GM18867 (cell line): ENCODE results near the gene LPIN3.

Source experiments
- ATAC-seq: cut with Tn5 transposase; IDR thresholded peaks from one replicate; pipeline ENCODE4 v1.9.1; 2021; ENCODE audit warnings: mild to moderate bottlenecking, moderate library complexity; ENCODE audit not compliant: unreplicated experiment

The LPIN3 gene

GRCh38 chr20:41364967-41365765 is 24.5 kb downstream of the LPIN3 start:
- ATAC-seq, result no peak

- no peak for ATAC-seq
Observed at GRCh38 chr20:41365777-41366545, 25.3 kb downstream of the LPIN3 start.

- ATAC-seq, result no peak
Observed at GRCh38 chr20:41366546-41367392, 26.1 kb downstream of the LPIN3 start, which contains the start of gene EMILIN3. Gene EMILIN3 (minus strand): TSS chr20:41366818. CDS start chr20:41366634, 184 bp downstream.

GRCh38 chr20:41367393-41367695 is 26.7 kb downstream of the LPIN3 start:
- ATAC-seq, result no peak

- no peak for ATAC-seq
Observed at GRCh38 chr20:41367956-41368355, 27.3 kb downstream of the LPIN3 start.

GRCh38 chr20:41369673-41370072 is 29.1 kb downstream of the LPIN3 start:
- no peak for ATAC-seq

- no peak for ATAC-seq
Observed at GRCh38 chr20:41370176-41370575, 29.6 kb downstream of the LPIN3 start.

GRCh38 chr20:41371371-41371770 is 30.8 kb downstream of the LPIN3 start:
- no peak for ATAC-seq

GRCh38 chr20:41373251-41373783 is 32.7 kb downstream of the LPIN3 start:
- ATAC-seq, result no peak

- no peak for ATAC-seq
Observed at GRCh38 chr20:41373931-41374920, 33.6 kb downstream of the LPIN3 start.

- no peak for ATAC-seq
Observed at GRCh38 chr20:41375846-41376245, 35.2 kb downstream of the LPIN3 start.

- no peak for ATAC-seq
Observed at GRCh38 chr20:41376349-41376748, 35.7 kb downstream of the LPIN3 start.

GRCh38 chr20:41377275-41377674 is 36.7 kb downstream of the LPIN3 start:
- ATAC-seq, result no peak

- no peak for ATAC-seq
Observed at GRCh38 chr20:41379551-41379950, 38.9 kb downstream of the LPIN3 start.

GRCh38 chr20:41380551-41381193 is 40.1 kb downstream of the LPIN3 start:
- ATAC-seq, result no peak

- no peak for ATAC-seq
Observed at GRCh38 chr20:41382791-41383305, 42.2 kb downstream of the LPIN3 start.

GRCh38 chr20:41386502-41387427 is 46.1 kb downstream of the LPIN3 start:
- no peak for ATAC-seq

GRCh38 chr20:41387444-41387851 is 46.8 kb downstream of the LPIN3 start:
- ATAC-seq, result no peak
